ENCODE data around the gene ACIN1. TPM values are rescaled to one million over a fixed set of nuclear protein-coding genes. Genes with fewer than 3 reads are reported as not detected.

Gene ACIN1
- total RNA-seq, 6 experiments from 2014 or later, result 128 to 150 (median 142) TPM

DNA sequence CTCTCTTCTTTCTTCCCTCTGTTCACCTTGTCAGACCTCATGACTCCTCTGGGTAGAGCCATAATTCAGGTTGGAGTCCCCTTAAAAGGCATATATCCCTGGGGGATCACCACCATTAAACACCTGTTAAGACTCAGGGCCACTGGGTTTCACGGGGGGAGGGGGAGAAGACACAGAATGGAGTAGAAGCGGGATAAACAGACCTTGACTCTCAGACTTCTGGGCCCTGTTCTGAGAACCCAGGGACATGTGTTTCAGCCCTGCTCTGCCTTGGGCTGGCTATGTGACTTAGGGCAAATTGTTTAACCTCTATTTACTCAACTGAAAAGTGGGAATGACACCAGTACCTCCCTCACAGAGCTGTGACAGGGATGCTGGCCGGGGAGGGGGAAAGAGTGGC lies 42.3 kb downstream of the ACIN1 start:
- H3K9me3 Mint-ChIP-seq, result no peaks in the 10 kb centered on the region
- H3K4me3 Mint-ChIP-seq, result no peak overlapping the region
- peaks cover 18% of the 10 kb centered on the region for H3K4me1 Mint-ChIP-seq (ENCODE audit: low read depth)
- H3K27me3 Mint-ChIP-seq (ENCODE audit: insufficient read depth), result peaks cover 5% of the 10 kb centered on the region
- H3K27ac Mint-ChIP-seq, result no peak overlapping the region
- TF ChIP-seq, protein P1, sequence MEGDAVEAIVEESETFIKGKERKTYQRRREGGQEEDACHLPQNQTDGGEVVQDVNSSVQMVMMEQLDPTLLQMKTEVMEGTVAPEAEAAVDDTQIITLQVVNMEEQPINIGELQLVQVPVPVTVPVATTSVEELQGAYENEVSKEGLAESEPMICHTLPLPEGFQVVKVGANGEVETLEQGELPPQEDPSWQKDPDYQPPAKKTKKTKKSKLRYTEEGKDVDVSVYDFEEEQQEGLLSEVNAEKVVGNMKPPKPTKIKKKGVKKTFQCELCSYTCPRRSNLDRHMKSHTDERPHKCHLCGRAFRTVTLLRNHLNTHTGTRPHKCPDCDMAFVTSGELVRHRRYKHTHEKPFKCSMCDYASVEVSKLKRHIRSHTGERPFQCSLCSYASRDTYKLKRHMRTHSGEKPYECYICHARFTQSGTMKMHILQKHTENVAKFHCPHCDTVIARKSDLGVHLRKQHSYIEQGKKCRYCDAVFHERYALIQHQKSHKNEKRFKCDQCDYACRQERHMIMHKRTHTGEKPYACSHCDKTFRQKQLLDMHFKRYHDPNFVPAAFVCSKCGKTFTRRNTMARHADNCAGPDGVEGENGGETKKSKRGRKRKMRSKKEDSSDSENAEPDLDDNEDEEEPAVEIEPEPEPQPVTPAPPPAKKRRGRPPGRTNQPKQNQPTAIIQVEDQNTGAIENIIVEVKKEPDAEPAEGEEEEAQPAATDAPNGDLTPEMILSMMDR (IDR thresholded peaks at IDR 0.05), result no peak
- no peak for DNase-seq
- peaks cover under 1% of the 10 kb centered on the region; the same call in 1 of the 2 replicates for H3K36me3 Mint-ChIP-seq (ENCODE audit: low read depth)

DNA sequence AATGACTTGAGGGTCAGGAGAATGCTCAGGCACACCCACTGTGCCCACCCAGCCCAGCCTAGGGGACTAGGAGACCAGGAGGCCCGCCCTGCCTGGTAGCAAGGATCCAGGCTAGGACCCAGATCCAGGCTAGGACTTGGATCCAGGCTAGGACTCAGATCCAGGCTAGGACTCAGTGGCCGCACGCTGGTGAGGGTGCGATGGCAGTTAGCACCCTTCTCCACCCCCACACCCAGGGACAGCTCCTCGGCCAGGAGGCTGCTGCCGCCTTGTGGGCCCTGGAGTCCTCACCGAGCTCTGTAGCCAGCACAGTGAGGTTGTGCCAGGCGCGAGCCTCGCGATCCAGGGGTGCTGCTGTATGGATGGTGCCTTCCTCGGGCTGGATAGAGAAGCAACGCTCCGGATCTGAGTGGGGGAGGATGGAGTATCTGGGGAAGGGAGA lies 42.7 kb downstream of the ACIN1 start:
- Mint-ChIP-seq H3K27me3 (ENCODE audit: insufficient read depth) (peaks cover 5% of the 10 kb centered on the region), H3K4me3 (no peak overlapping the region), H3K36me3 (ENCODE audit: low read depth) (peaks cover 5% of the 10 kb centered on the region; the same call in 1 of the 2 replicates), H3K4me1 (ENCODE audit: low read depth) (peaks cover 18% of the 10 kb centered on the region), H3K9me3 (no peaks in the 10 kb centered on the region), H3K27ac (no peak overlapping the region)
- TF ChIP-seq, protein P1 (IDR thresholded peaks at IDR 0.05), result no peak
- no peak for DNase-seq

DNA sequence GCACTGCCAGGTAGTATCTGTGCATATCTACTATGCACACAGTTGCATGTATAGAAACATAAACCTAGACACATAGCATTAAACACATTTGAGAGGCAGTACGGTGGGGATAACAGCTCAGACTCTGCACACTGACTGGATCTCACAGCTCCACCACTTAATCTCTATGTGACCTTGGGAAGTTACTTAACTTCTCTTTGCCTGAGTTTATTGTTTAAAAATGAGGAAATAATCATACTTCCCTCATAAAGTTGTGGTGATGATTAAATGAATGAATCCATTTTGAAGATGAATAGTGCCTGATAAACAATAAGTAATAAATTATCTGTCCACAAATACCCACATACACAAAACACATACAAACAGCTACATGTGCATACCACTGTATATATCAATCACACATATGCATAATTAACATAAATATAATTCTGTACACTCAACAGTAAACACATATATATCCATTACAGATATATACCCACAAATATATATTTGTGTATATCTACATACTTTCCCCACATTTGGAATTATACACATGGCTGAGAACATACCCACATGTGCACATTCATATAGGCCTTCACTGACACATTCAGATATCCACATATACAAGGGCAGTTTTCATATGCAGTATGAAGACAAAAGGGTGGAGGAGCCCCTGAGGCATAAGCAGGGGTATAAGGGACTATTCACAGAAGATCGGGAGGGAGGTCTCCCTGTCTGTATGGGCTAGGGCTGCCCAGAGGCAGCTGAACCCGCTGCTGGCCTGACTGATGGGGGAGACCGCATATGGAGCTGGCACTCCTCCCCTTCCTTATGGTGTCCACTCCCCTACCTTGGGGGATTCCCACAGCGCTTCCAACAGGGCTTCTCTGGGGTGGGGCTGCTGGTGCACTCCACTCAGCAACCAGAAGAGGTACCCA lies 43.5 kb downstream of the ACIN1 start:
- Mint-ChIP-seq H3K4me3 (no peak overlapping the region), H3K9me3 (no peaks in the 10 kb centered on the region), H3K36me3 (ENCODE audit: low read depth) (peaks cover 5% of the 10 kb centered on the region; the same call in 1 of the 2 replicates), H3K4me1 (ENCODE audit: low read depth) (peaks cover 10% of the 10 kb centered on the region), H3K27me3 (ENCODE audit: insufficient read depth) (peaks cover 3% of the 10 kb centered on the region), H3K27ac (no peak overlapping the region)
- TF ChIP-seq, protein P1 (IDR thresholded peaks at IDR 0.05), result no peak
- DNase-seq, result no peak

DNA sequence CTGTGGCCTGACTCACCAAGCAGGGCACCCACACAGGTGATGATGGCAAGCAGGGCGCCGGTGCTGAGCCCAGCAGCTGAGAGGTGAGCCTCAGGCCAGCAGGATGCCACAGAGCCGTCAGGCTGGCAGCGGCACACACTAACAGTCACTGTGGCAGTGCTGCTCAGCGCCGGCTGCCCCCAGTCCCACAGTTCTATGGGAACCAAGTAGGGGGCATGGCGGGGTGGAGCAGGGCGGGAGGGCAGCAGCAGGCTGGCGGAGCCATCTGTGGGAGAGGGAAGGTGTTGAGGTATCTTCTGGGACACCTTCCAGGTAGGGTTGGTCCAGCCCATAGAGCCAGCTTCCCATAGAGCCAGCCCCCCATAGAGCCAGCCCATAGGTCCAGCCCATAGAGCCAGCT lies 45.9 kb downstream of the ACIN1 start:
- TF ChIP-seq, protein P1 (IDR thresholded peaks at IDR 0.05), result no peak
- peaks cover 3% of the 10 kb centered on the region for H3K27me3 Mint-ChIP-seq (ENCODE audit: insufficient read depth)
- H3K27ac Mint-ChIP-seq, result no peak overlapping the region
- H3K4me1 Mint-ChIP-seq (ENCODE audit: low read depth), result peaks cover 18% of the 10 kb centered on the region
- DNase-seq, result no peak
- no peaks in the 10 kb centered on the region for H3K9me3 Mint-ChIP-seq
- H3K4me3 Mint-ChIP-seq, result no peak overlapping the region
- H3K36me3 Mint-ChIP-seq (ENCODE audit: low read depth), result peaks cover 5% of the 10 kb centered on the region; the same call in 1 of the 2 replicates

DNA sequence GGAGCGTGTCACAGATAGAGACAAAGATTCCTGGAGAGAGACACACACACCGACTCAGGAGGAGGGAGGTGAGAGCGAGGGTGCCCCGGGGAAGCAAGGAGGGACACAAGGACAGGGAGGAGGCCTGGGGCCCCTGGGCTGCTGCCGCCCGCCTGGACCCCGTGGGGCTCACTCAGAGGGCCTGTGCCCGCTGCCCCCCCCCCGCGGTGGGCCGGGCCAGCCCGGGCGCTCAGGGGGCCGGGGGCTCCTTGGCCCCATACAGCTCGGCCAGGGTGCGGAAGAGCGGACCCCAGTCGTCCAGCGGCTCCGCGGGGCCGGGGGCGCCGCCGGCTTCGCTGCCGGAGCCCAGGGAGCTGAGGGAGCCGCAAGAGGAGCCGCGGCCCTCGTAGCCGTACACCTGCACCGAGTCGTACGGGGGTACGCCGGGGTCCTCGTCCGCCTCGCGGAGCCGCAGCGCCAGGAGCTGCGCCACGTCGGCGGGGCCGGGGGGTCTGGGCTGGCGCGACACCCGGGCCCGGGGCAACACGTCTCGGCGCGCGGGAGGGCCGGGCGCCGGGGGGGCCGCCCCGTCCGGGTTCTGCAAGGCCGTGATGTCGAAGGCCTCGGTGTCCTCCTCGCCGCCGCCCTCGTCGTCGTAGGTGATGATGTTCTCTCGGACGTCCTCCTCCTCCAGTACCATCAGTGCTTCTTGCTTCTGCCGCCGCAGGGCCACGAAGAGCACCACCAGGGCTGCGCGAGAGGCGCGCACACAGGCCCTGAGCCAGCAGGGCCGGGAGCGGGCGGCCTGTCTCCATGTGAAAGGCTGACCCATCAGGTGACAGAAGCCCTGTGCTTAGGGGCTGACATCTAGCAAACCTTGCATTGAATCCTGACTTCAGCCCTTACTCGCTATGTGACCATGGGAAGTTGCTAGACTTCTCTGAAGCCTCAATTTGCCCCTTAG lies 46.9 kb downstream of the ACIN1 start:
- peaks cover 5% of the 10 kb centered on the region; the same call in 1 of the 2 replicates for H3K36me3 Mint-ChIP-seq (ENCODE audit: low read depth)
- DNase-seq, result no peak
- peaks cover 18% of the 10 kb centered on the region for H3K4me1 Mint-ChIP-seq (ENCODE audit: low read depth)
- no peak overlapping the region for H3K4me3 Mint-ChIP-seq
- H3K27ac Mint-ChIP-seq, result no peak overlapping the region
- H3K9me3 Mint-ChIP-seq, result no peaks in the 10 kb centered on the region
- H3K27me3 Mint-ChIP-seq (ENCODE audit: insufficient read depth), result peaks cover 4% of the 10 kb centered on the region
- TF ChIP-seq, protein P1 (IDR thresholded peaks at IDR 0.05), result no peak
